NB4 (cell line): ENCODE data around the gene SIM2.

ENCODE experiments used
- CTCF ChIP-seq: IDR thresholded peaks from one replicate; pipeline ENCODE4 v1.5.1; 2012; ENCODE audit warnings: low read depth, low read length
- POLR2A ChIP-seq: IDR thresholded peaks from 2 replicates; pipeline ENCODE4 v1.6.1; 2011; ENCODE audit warnings: mild to moderate bottlenecking; ENCODE audit not compliant: insufficient read length; ENCODE audit errors: extremely low read depth

- no peak for TF ChIP-seq POLR2A
- no peak for TF ChIP-seq CTCF
Measured at GRCh38 chr21:36656138-36656537, 42.8 kb upstream of the SIM2 start.
